ENCODE results near the gene E4F1. TPM values are rescaled to one million over a fixed set of nuclear protein-coding genes. Genes with fewer than 3 reads are reported as not detected.

The E4F1 gene
- total and polyA plus RNA-seq, 10 of the 15 experiments (the other 5 are each of a cell fraction or from before 2014, with no cell fraction given), result 0.23 to 36.5 (median 14.5) TPM

GRCh38 chr16:2271848-2272461, 48.6 kb downstream of the E4F1 start:
- WGBS (ENCODE audit: insufficient coverage, insufficient replicate concordance, low lambda C conversion rate, missing lambda C conversion rate), result 88% methylated on average over 14 of the region's 14 CpGs
- DNase-seq (ENCODE audit: low read depth, low spot score) (no peak), ATAC-seq (no peak), FAIRE-seq (no peak)
- H3K27ac ChIP-seq (ENCODE audit: control insufficient read depth, insufficient read depth), result no peak overlapping the region
- intact Hi-C loops (cut with micrococcal nuclease; ENCODE audit: unreplicated experiment) (no loop called here), in situ Hi-C loops (cut with MboI) (no loop called here)
- H3K4me1 ChIP-seq (ENCODE audit: control insufficient read depth, insufficient read depth, low read length), result peaks cover 11% of the 10 kb centered on the region
- ChIA-PET CTCF (no interaction called here), RAD21 (ENCODE audit: unreplicated experiment) (no interaction called here), SMC1A (ENCODE audit: uncharacterized antibody, unreplicated experiment) (no interaction called here), POLR2A (no interaction called here)
- no peak for TF ChIP-seq SRF (IDR thresholded peaks at IDR 0.05; ENCODE audit: low read depth in 2 of 2, low read length in 2 of 2)
- TF ChIP-seq RFX5 (IDR thresholded peaks at IDR 0.05; ENCODE audit: low read depth, low read length), result no peak
- no peak for TF ChIP-seq IRF5 (IDR thresholded peaks at IDR 0.05; ENCODE audit: borderline replicate concordance)
- no peak for TF ChIP-seq STAT3 (IDR thresholded peaks at IDR 0.05; ENCODE audit: low read depth, low read length)
- TF ChIP-seq E2F4 (IDR thresholded peaks at IDR 0.05; ENCODE audit: low read depth, low read length), result no peak
- no peak for TF ChIP-seq SREBF2 (IDR thresholded peaks at IDR 0.05; ENCODE audit: low read length)
- no peak for TF ChIP-seq SKIL (IDR thresholded peaks at IDR 0.05; ENCODE audit: low read depth, poor library complexity, severe bottlenecking)
- no peak for TF ChIP-seq SP1 (IDR thresholded peaks at IDR 0.05; ENCODE audit: low read depth, low read length)
- no peak for TF ChIP-seq SUZ12 (IDR thresholded peaks at IDR 0.05; ENCODE audit: unreplicated experiment)
- no peak for TF ChIP-seq JUNB (IDR thresholded peaks at IDR 0.05)
- no peak for TF ChIP-seq RUNX3 (IDR thresholded peaks at IDR 0.05; ENCODE audit: low read length)
- TF ChIP-seq ZBED1 (IDR thresholded peaks at IDR 0.05; ENCODE audit: borderline replicate concordance), result no peak
- TF ChIP-seq POLR2AphosphoS5 (IDR thresholded peaks at IDR 0.05; ENCODE audit: low read length), result no peak
- TF ChIP-seq USF1 (IDR thresholded peaks at IDR 0.05; ENCODE audit: borderline replicate concordance, extremely low read length, insufficient read depth, low read depth, low read length), result no peak
- H3K79me2 ChIP-seq (ENCODE audit: control insufficient read depth, insufficient read depth, low read length), result peaks cover 16% of the 10 kb centered on the region
- H4K20me1 ChIP-seq (ENCODE audit: control insufficient read depth, insufficient read depth), result 0 out of 2 replicates have a peak, but pooled peaks cover 3% of the 10 kb centered on the region
- no TSS peak for BruUV-seq (replicated peaks)
- H3K4me2 ChIP-seq (ENCODE audit: control insufficient read depth, insufficient read depth), result no peak overlapping the region
- no peak overlapping the region for H3K9ac ChIP-seq (ENCODE audit: control insufficient read depth, insufficient read depth, low read length)
- H3K4me3 ChIP-seq, result no peak overlapping the region
- no peaks in the 10 kb centered on the region for H3K36me3 ChIP-seq (ENCODE audit: control insufficient read depth in 2 of 2, insufficient read depth in 2 of 2, low read length in 1 of 2)
- no peak overlapping the region for H2AFZ ChIP-seq (ENCODE audit: control insufficient read depth, low read depth, low read length)
- no peaks in the 10 kb centered on the region for H3K27me3 ChIP-seq (replicated peaks in 1 of 2; ENCODE audit: control insufficient read depth in 2 of 2, insufficient read depth in 2 of 2, low read length in 1 of 2)
- H3K9me3 ChIP-seq (replicated peaks; ENCODE audit: control insufficient read depth, insufficient read depth, low read length), result no peaks in the 10 kb centered on the region
